ENCODE data around the gene RPS15.
A peak's percentile ranks its signal among the peaks of the same experiment; 100 is the strongest.

The RPS15 gene

DNA sequence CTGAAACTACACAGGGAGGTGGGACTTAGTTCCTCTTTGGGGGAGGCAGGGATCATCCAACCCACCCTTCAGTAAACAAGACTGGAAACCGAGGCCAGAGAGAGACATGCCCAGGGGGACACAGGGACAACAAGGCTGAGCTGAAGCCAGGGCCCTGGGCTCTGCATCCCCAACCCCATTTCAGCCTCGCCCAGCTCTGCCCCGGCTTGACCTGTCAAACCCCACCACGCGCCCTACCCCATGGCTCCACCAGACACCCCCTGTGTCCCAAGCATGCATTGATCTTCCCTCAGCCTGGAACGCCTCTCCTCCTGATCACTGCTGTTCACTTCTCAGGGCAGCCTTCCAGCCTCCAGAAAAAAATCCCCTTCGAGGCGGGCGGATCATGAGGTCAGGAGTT lies 9.7 kb downstream of the RPS15 start:
- Histone ChIP-seq H4K20me1 (peaks cover 41 to 100% (median 88%) of the 10 kb centered on the region in 11 experiments; a peak in 21 of 22 replicates), H3K27me3 (peaks cover 78 to 84% (median 79%) of the 10 kb centered on the region in 11 experiments), H3K27ac (no peak overlapping the region)

DNA sequence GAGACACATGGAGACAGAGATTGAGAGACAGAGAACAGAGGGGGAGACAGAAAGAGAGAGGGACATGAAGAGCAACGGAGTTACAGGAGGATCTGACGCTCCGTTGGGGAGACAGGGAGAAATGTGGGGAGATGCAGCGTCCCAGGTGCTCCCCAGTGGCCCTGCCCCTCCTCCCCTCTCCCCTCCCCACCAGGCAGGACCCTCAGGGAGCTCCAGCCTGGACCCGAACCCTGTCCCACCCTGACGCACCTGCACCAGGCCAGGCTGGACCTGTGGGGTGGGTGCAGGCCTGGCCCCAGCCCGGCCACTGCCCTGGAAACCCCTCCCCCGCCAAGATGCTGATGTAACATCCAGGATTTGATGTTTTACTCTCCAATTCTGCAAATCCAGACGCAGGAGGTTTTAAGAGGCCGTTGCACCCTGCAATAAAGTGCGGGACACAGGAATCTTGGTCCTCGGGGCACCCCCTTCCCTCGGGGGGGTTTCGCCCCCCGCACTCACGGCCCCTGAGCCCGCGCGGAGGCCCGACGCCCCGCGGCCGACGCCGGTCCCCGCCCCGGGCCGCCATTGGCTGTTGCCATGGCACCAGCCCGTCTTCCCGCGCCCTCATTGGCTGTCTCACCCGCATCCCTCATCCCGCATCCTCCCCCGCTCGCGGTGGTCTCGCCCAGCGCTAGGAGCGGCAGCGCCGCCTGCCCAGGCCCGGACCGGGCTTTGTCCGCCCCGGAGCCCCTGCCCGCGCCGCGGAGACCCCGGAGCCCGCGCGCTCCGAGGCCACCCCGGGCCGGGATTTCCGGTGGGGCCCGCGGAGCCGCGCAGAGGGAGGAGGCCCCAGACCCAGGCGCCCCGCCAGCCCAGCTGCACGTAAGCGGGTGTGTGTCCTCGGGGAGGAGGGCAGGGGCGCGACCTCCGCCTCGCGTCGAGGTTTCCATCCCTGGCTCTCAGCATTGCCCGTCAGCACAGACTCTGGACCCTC lies 11.6 kb downstream of the RPS15 start, which contains the start of gene APC2:
Gene APC2, plus strand, starts transcription at position 655 of the 976 bp plus-strand sequence. CDS start 2,881 bp downstream, outside the sequence.
- peak within 1 kb of the TSS in 7 of 10 experiments; percentile 17 to 54 (median 42); a peak in 11 of 20 replicates for H3K4me3 ChIP-seq
- no peak for TF ChIP-seq Cebpa-rat (IDR thresholded peaks at IDR 0.05)
- no peak within 1 kb of the TSS for H3K27ac ChIP-seq
- H3K36me3 ChIP-seq = no peaks in the 10 kb centered on the region
- H3K9ac ChIP-seq = 0 out of 22 replicates have a peak within 1 kb of the TSS, but pooled peaks of 1 of the 11 experiments have one; percentile 44
- peaks cover 93 to 100% (median 96%) of the 10 kb centered on the region in 11 experiments for H3K27me3 ChIP-seq
- peaks cover 26 to 98% (median 82%) of the 10 kb centered on the region in 11 experiments; a peak in 21 of 22 replicates for H4K20me1 ChIP-seq
- peaks cover 24 to 52% (median 35%) of the 10 kb centered on the region in 10 experiments; a peak in 18 of 20 replicates for H3K4me1 ChIP-seq
- peaks cover 0 to 3% (median 0%) of the 10 kb centered on the region in 11 experiments; a peak in 2 of 22 replicates for H3K9me3 ChIP-seq (replicated peaks in 1 of 11)
- H3K4me2 ChIP-seq = peak within 1 kb of the TSS in 9 of 11 experiments; percentile 18 to 76 (median 64); a peak in 18 of 22 replicates

More for the DNA sequence above, 9.7 kb downstream of the RPS15 start:
- peaks cover 0 to 6% (median 4%) of the 10 kb centered on the region in 11 experiments; a peak in 16 of 22 replicates for H3K36me3 ChIP-seq
- no peak overlapping the region for H3K4me2 ChIP-seq
- no peak overlapping the region for H3K9ac ChIP-seq
- peaks cover 0 to 3% (median 0%) of the 10 kb centered on the region in 11 experiments; a peak in 2 of 22 replicates for H3K9me3 ChIP-seq (replicated peaks in 1 of 11)
- no peak for TF ChIP-seq Cebpa-rat (IDR thresholded peaks at IDR 0.05)
- H3K4me3 ChIP-seq = no peak overlapping the region
- H3K4me1 ChIP-seq = peaks cover 24 to 51% (median 34%) of the 10 kb centered on the region in 10 experiments

DNA sequence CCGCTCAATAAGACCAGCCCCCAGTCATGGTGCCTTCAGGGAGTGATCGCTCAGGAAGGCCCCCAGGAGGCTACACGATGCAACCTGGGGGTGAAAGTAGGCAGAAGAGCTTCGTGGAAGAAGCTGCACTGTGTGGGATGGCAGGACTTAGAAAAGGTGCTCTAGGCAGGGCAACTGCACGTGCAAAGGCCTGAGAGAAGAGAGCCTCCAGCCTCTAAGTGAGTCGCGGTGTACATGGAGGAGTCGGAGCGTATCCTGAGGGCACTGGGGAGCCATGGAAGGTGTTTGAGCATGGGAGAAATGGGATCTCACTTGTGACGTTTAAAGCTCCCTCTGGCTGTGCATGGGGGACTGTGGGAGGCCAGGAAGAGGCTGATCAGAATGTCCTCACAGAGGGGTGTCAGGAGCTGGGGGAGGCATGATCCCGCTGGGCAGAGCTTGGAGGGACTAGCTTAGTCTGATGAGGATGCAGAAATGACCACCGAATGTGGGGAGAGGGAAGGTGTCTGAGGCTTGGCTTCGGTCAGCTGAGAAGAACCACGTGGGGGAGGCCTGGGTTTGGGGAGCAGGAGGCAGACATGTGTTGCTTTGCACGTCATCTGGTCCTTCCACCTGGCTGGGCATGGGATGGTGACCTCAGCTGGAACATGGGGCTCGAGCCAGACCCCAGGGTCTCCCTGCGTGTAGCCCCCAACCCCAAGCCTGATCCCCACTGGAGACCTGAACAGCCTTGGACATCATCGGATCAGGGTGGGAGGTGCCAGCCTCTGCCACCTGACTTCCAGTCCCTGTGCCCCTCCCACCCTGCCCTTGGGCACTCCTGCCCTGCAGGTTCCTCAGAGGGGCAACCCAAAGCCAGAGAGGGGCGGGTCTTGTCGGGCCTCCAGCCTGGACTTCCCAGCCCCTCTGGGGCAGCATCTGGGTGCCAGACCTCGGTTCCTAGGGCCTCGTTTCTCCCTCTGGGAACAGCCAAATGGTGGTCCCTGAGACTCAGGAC lies 12.8 kb downstream of the RPS15 start:
- Histone ChIP-seq H4K20me1 (peaks cover 26 to 97% (median 73%) of the 10 kb centered on the region in 11 experiments; a peak in 21 of 22 replicates), H3K4me2 (peak overlapping the region in 2 of 11 experiments; percentile 55; a peak in 3 of 22 replicates), H3K27ac (no peak overlapping the region), H3K27me3 (peaks cover 83 to 100% (median 92%) of the 10 kb centered on the region in 11 experiments), H3K36me3 (no peaks in the 10 kb centered on the region), H3K9me3 (replicated peaks in 1 of 11) (peaks cover 0 to 7% (median 0%) of the 10 kb centered on the region in 11 experiments; a peak in 2 of 22 replicates), H3K4me3 (no peak overlapping the region), H3K9ac (no peak overlapping the region), H3K4me1 (peaks cover 33 to 54% (median 45%) of the 10 kb centered on the region in 10 experiments)
- TF ChIP-seq Cebpa-rat (IDR thresholded peaks at IDR 0.05) = no peak

DNA sequence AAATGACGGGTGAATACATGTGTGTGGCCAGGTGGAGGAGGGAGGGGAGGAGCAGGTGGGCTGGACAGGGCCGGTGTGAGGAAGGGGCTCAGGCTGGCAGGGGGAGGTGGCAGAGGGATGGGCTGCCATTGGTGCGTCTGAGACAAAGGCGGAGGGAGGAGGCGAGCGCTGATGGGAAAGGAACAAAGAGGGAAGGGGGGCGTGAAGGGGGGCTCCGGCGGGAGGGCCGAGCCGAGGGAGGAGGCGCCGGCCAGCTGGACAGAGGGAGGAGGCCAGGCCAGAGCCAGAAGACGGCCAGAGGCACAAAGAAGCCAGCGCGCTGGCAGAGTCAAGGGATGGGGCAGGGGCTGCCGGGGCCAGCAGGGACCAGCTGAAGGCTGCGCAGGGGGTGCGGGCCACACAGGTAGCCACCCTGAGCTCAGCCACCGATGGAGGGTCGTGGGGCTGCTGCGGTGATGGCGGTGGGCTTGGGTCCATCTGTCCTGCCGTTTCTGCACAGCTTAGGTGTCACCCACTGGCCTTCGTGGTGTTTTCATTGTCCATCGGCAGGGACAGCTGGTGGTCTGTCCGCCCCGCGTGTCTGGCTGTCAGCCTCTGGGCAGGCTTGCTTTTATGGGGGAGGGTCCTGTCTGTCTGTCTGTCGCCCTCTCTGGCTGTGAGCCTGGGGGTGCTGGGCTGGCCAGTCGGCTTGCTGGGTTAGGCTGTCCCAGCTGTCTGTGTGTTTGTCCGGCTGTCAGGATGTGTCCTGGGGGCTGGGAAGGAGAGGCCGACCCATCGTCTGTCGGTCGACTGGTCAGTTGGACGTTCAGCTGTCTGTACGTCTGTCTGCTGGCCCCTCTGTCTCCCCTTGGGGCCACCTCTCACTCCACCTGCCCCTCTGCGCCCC lies 14.0 kb downstream of the RPS15 start:
- no peak overlapping the region for H3K4me3 ChIP-seq
- peaks cover 17 to 97% (median 73%) of the 10 kb centered on the region in 11 experiments; a peak in 20 of 22 replicates for H4K20me1 ChIP-seq
- no peaks in the 10 kb centered on the region for H3K36me3 ChIP-seq
- no peak overlapping the region for H3K4me2 ChIP-seq
- H3K27me3 ChIP-seq = peaks cover 81 to 100% (median 92%) of the 10 kb centered on the region in 11 experiments
- no peak for TF ChIP-seq Cebpa-rat (IDR thresholded peaks at IDR 0.05)
- peaks cover 33 to 57% (median 53%) of the 10 kb centered on the region in 10 experiments for H3K4me1 ChIP-seq
- no peak overlapping the region for H3K27ac ChIP-seq
- H3K9me3 ChIP-seq (replicated peaks in 1 of 11) = peaks cover 0 to 7% (median 0%) of the 10 kb centered on the region in 11 experiments; a peak in 2 of 22 replicates
- no peak overlapping the region for H3K9ac ChIP-seq

DNA sequence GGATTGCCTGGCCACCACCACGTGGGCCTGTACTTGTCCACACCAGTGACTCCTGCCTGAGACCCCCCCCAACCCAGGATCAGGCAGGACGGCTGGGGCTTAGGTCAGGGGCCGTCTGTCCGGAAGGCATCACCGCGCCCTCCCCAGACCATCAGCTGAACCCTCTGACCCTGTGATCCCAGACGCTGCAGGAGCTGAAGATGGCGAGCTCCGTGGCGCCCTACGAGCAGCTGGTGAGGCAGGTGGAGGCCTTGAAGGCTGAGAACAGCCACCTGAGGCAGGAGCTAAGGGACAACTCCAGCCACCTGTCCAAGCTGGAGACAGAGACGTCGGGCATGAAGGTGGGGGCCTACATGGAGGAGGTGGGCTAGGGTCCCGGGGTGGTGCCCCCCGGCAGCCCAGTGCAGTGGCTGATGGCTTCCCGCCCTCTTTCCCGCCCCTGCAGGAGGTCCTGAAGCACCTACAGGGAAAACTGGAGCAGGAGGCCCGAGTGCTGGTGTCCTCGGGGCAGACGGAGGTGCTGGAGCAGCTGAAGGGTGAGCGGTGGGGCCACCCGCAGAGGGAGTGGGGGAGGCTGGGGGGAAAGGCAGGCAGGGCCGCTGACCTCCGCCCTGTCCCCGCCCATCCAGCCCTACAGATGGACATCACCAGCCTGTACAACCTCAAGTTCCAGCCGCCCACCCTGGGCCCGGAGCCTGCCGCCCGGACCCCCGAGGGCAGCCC lies 14.8 kb downstream of the RPS15 start:
- Histone ChIP-seq H3K36me3 (no peaks in the 10 kb centered on the region; a peak in 1 of 22 replicates), H3K9ac (no peak overlapping the region), H3K4me3 (no peak overlapping the region), H4K20me1 (peaks cover 9 to 95% (median 69%) of the 10 kb centered on the region in 11 experiments; a peak in 20 of 22 replicates), H3K4me1 (peaks cover 32 to 61% (median 53%) of the 10 kb centered on the region in 10 experiments), H3K27ac (no peak overlapping the region), H3K4me2 (peak overlapping the region; percentile 35 to 97 (median 84); a peak in 20 of 22 replicates), H3K27me3 (peaks cover 78 to 100% (median 92%) of the 10 kb centered on the region in 11 experiments), H3K9me3 (replicated peaks in 1 of 11) (peaks cover 0 to 7% (median 0%) of the 10 kb centered on the region in 11 experiments; a peak in 1 of 22 replicates)
- no peak for TF ChIP-seq Cebpa-rat (IDR thresholded peaks at IDR 0.05)

DNA sequence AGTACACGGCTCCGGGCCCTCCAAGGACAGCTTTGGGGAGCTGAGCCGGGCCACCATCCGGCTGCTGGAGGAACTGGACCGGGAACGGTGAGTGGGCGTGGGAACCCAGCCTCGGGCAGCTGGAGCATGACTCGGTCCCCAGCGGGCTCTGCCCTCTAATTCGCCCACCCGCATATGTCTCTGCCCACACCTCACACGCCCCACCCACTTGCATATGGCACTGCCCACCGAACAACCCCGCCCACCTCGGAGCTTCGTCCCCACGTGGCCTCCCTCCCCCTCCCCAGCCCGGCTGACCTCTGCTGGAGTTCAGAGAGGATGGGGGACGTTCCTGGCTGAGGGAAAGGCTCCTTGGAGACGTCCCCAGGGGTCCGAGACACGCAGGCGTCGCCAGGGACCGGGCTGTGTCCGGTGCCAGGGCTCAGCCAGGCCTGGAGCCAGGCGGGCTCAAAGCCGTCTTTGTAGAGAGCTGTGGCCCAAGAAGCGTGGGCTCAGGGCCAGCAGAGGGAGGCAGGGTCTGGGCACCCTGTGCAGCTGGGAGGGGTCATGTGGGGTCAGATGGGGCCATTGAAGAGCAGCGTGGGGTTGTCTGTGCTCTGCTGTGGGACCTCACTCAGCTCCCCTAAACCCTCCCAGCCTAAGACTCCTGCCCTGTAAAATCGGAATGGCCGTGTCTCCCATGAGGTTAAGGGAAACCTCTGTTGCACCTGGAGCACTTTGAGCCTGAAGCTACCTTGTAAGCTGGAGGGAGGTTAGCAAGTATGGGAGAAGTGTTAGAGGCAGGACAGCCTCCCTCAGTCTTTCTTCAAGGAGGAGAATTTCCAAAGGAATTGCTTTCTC lies 15.5 kb downstream of the RPS15 start:
- peak overlapping the region in 6 of 11 experiments; percentile 3 to 91 (median 50); a peak in 9 of 22 replicates for H3K27ac ChIP-seq
- TF ChIP-seq Cebpa-rat (IDR thresholded peaks at IDR 0.05) = no peak
- H3K36me3 ChIP-seq = no peaks in the 10 kb centered on the region; a peak in 1 of 22 replicates
- H3K27me3 ChIP-seq = peaks cover 70 to 99% (median 91%) of the 10 kb centered on the region in 11 experiments
- peaks cover 32 to 61% (median 53%) of the 10 kb centered on the region in 10 experiments for H3K4me1 ChIP-seq
- H3K9ac ChIP-seq = peak overlapping the region in 4 of 11 experiments; percentile 13 to 52 (median 29); a peak in 3 of 22 replicates
- peaks cover 6 to 95% (median 64%) of the 10 kb centered on the region in 11 experiments; a peak in 20 of 22 replicates for H4K20me1 ChIP-seq
- peak overlapping the region; percentile 35 to 97 (median 84); a peak in 21 of 22 replicates for H3K4me2 ChIP-seq
- H3K9me3 ChIP-seq (replicated peaks in 1 of 11) = 0 out of 22 replicates have a peak, but pooled peaks cover 0 to 7% (median 0%) of the 10 kb centered on the region in 11 experiments
- H3K4me3 ChIP-seq = no peak overlapping the region; a peak in 1 of 20 replicates

Data from BLaER1 treated with 17β-estradiol and CSF1 and Interleukin-3, amounts not matched to agents 10 nM and 100 nM (cell line).